NCI-H510A treated with DMSO at 0.1 percent for 48 hours (cell line): ENCODE data around the gene TEX29.

Source experiments
- DNase-seq: peaks from one replicate; lab custom pipeline; 2025; lab: John Stamatoyannopoulos, UW

TEX29 gene

DNA sequence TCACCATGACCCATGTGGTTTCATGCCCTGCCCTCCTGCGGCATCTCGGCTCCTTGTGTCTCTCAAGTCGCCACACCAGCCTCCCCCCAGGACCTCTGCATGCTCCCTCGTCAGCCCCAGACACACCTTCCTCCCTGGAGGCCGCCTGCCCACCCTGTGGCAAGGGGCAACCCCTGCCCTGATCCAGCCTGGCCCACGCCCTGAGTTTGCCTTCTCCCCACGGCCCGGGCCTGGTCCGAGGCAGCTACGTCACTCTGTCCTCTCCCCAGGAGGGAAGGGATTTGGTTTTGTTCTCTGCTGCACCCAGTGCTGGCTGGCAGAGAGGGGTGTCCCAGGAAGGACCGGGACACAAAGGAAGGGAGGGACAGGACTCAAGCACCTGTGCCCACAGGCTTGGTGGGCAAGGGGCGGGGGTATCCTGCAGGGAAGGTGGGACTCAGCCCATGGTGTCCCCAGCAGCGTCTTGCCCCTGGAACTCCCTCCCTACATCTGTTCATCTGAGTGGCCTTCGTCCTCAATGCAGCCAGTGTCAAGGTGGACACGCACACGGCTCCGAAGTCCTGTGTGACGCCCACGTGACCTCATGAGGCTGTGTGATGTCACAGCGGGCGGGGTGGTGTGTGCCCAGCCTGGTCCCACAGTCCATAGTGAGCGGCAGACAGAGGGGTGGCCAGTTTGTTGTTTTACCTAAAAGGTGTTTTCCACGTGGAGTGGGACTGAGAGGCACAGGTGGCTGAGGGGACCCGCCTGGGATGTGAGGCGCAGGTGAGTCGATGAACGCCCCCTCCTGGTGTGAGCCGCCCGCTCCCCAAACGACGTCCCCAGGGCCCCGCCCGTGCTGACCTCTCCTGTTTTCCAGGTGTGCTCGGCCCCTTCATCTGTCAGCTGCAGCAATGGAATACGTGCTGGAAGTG is at the start of gene TEX29:
TEX29 (plus strand) TSS at position 645 of the 914 bp plus-strand sequence; CDS start at position 894, 249 bp downstream.
- no peak for DNase-seq

GRCh38 chr13:111270765-111271698 is 49.4 kb upstream of the TEX29 start:
- no peak for DNase-seq

GRCh38 chr13:111272117-111272516 is 48.3 kb upstream of the TEX29 start:
- no peak for DNase-seq

- no peak for DNase-seq
Observed at GRCh38 chr13:111275382-111275781, 45.1 kb upstream of the TEX29 start.

DNA sequence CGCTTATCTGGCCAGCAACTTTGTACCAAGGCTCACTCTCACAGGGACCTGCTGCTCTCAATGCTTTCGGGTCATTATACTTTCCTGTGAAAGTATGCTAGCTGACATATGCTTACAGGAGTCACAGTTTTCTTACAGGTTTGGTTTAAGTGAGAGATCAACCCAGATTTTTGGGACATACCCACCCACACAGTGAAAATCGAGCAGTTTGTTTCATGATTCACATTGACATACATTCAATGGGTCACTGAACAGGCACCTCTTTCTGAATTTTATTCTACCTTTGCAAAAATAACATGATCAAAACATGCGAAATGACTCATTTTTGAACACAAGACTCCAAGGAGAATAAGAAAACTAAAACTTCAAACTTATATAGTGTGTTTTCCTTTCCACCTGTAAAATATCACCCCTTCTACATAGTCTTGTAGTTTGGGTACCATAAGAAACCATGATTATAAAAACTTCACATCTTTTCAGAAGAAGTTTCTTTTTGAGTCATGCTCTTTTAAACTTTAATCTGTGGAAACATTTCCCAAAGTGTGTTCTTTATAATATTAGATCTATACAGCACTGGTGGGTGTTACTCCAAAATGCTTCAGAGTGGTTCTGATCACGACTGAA is 44.3 kb upstream of the TEX29 start:
- no peak for DNase-seq

GRCh38 chr13:111278258-111278657 is 42.2 kb upstream of the TEX29 start:
- DNase-seq, result no peak

DNA sequence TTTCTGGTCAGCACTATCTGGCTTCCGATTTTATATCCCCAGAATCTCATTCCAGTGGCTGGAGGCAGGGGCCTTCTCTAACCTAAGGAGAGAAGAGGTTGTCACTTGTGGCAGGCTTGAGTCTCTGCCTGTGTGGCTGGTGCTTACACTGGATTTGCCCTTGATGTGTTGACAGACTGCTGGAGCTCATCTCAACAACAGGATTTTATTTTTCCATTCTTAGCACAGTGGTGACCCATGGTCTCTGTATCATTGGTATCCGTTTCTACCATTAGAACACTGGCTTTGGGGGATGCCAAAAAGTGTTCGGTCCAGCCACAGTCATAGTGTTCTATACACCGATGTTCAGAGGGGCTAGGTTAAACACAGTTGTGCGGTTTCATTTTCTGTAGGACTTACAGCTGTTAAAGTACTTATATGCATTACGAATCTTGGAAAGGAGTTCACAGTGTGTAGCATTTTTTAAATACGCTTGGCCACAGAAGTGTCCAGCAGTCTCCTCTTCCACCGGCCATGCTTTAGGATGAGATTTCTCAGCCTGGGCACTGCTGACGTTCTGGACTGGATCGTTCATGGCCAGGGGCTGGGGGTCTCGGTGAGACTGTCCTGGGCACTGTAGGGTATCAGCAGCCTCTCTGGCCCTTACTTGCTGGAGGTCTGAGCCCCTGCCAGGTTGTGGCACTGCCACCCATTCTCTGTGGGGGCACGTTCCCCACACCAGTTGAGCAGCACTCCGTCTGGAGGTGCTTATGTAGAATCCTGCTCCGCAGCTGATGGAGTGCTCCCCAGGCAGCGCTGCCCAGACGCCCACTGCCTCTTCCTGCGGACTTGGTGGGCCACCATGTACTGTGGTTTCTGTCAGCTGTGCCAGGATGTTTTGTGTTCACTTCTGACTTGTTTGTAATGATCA is 41.4 kb upstream of the TEX29 start:
- DNase-seq, result no peak

GRCh38 chr13:111280226-111280625 is 40.2 kb upstream of the TEX29 start:
- no peak for DNase-seq

DNA sequence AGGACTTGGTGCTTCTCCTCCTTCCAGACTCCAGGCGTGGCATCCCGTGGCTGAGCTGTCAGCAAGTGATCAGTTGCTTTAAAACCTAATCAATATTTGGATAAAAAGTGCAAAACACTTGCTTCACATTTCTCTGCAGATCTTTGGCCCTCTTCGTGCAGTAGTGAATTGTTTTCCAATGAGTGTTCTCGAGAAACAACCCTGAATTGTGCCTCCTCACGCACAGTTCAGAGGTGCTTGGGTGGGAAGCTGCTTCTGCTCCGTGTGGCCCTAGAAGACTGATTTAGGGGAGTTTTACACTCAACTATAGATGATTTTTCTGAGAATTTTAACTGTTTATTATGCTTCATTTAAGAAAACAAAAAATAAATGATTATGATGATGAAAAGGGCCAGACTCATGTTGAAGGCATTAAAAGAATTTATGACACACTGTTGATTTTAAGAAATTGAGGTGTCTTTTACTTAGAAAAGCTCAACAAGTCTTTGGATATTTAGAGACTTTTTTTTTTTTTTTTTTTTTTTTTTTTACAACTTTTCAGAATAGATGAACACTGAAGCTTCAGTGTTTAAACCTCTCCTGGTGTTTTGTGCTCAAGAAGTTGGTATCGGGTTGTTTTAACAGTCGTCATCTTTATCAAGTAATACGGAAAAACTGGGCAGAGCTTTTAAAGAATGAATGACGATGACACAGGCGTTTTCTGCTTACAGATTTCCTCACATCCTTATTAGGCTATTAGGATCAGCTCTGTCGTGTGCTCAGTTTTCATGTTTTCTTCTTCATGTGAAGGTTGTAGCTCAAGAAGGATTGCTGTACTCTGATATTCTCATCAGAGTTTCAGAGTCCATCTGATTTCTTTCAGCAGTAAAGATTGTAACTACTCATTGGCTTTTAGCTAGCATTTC is 39.5 kb upstream of the TEX29 start:
- no peak for DNase-seq

GRCh38 chr13:111281751-111282311 is 38.6 kb upstream of the TEX29 start:
- DNase-seq, result no peak

DNA sequence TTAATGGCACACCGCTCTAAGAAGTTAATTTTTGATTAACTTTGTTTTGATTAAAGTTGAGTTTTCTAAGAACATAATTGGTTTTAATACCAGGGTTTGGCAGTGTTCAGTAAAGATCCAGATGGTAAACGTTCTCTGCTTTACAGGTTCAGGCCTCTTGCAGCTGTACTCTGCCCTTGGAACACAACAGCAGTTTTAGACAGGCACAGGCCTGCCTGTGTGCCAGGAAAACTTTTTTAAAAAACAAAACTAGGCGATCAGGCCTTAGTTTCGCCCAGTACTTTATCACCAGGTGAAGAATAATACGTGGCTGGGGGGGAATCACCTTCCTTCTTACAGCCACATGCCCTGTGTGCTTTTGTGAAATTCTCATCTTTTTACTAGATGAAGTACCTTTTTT is 38.0 kb upstream of the TEX29 start:
- DNase-seq, result no peak

DNA sequence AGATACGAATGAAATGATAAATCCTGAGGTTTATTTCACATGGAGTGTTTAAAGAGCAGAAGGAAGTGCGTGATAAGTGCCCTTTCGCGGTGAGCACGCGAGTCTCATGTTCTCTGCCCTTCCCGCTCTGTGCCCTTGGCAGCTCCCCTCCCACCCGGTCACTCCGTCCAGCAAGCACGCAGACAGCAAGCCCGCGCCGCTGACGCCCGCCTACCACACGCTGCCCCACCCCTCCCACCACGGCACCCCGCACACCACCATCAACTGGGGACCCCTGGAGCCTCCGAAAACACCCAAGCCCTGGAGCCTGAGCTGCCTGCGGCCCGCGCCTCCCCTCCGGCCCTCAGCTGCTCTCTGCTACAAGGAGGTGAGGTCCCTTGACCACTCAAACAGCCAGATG is 37.4 kb upstream of the TEX29 start:
- DNase-seq, result peak; percentile 11

- DNase-seq, result no peak
Observed at GRCh38 chr13:111283457-111283856, 37.0 kb upstream of the TEX29 start.

DNA sequence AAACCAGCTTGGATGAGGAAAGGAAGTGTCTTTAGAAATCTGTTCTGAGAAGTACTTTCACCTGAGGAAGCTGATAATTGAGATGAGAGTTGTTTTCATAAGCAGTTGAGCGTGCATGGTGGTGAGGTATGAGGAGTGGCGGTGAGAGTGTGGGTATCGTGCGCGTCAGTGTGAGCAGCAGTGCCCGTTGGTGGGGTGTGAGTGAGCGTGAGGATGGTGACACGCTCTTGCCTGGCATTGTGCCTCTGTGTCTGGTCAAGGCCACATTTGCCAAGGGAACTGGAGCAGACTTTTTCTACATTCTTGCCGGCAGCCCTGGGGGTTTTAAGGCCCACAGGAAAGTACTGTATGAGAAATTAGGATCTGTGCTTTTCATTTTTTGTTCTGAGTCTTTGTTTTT is 36.5 kb upstream of the TEX29 start:
- DNase-seq, result no peak

DNA sequence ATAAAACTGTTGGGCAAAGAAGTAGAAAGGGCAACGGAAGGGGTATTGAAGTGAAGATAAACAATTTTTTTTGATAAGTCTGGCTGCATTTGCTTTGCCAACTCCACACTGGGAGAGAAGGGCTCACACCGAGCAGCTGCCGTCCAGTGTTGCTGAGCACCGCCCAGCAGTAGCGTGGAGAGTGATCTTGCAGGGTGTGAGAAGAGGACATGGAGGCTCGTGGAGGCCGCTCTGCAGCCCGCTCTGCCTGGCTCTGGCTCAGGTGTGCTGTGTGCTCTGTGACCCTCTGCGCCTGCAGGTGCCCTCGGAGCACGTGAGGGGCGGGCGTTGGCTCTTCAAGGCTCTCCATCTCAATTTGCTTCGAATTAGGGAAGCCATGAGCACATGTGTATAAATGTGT is 35.9 kb upstream of the TEX29 start:
- DNase-seq, result no peak

GRCh38 chr13:111286162-111286561 is 34.3 kb upstream of the TEX29 start:
- no peak for DNase-seq

GRCh38 chr13:111286749-111287148 is 33.7 kb upstream of the TEX29 start:
- DNase-seq, result no peak

DNA sequence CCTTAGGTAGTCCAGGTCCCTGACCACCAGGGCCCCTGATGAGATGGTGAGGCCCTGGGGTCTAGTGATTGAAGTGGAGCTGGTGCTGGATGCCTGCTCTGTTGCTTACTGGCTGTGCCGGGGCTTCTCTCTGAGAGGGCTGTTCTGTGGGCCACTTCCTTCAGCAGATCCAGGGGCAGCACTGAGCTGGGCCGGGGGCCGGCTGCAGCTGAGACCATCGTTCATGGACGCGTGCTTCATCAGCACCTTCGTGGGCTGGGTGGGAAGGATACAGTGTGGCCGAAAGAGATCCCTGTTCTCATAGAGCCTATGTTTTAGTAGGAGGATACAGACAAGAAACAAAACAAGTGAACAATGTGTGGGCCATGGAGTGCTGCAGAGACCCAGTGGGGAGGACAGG is 33.2 kb upstream of the TEX29 start:
- no peak for DNase-seq

DNA sequence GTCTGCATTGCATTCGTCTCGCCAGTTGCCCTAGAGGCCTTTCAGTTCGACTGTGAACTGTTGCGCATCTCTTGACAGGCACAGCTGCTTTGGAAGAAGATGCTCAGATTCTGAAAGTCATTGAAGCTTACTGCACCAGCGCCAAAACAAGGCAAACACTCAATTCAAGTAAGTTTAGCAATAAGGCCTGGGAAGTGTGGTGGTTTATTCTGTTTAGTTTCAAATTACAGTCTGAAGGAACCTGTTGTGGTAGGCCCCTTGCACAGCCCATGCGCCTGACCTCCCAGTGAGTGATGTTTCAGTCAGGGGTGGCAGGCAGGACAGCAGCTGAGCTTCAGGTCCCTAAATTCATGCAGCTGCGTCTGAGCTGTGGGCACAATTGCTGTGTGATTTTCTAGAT is 32.2 kb upstream of the TEX29 start:
- no peak for DNase-seq

GRCh38 chr13:111289251-111289650 is 31.2 kb upstream of the TEX29 start:
- no peak for DNase-seq
